ENCODE data around the gene TAF6L.
"Not testable (repeated sequence)": the region's sequence is repeated elsewhere in the genome, so short reads cannot be mapped to it uniquely, and the experiment has no call there.

The TAF6L gene, protein sequence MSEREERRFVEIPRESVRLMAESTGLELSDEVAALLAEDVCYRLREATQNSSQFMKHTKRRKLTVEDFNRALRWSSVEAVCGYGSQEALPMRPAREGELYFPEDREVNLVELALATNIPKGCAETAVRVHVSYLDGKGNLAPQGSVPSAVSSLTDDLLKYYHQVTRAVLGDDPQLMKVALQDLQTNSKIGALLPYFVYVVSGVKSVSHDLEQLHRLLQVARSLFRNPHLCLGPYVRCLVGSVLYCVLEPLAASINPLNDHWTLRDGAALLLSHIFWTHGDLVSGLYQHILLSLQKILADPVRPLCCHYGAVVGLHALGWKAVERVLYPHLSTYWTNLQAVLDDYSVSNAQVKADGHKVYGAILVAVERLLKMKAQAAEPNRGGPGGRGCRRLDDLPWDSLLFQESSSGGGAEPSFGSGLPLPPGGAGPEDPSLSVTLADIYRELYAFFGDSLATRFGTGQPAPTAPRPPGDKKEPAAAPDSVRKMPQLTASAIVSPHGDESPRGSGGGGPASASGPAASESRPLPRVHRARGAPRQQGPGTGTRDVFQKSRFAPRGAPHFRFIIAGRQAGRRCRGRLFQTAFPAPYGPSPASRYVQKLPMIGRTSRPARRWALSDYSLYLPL

GRCh38 chr11:62771144-62772021 lies at the start of gene TAF6L:
Gene TAF6L (plus strand): TSS chr11:62771396. CDS start chr11:62775784, 4,388 bp downstream.
- peak; percentile 97 for DNase-seq

DNA sequence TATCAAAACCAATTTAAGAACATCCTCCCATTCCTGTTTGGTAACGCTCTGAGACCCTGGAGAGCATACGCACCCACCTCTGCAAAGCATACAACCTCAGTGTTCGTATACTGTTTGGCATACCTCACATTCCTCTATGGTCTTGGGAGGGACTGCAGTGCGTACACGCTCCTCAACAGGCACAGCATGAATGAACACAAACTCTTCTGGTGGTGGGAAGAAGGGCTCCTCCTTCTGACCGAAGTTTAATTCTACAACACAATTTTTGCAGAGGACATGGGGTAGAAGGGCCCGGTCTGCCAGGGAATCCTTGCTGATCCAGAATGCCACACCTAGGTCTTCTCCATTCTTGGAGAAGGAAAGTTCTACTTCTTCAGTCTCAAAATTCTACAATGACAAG lies 49.2 kb upstream of the TAF6L start:
- no peak for DNase-seq

DNA sequence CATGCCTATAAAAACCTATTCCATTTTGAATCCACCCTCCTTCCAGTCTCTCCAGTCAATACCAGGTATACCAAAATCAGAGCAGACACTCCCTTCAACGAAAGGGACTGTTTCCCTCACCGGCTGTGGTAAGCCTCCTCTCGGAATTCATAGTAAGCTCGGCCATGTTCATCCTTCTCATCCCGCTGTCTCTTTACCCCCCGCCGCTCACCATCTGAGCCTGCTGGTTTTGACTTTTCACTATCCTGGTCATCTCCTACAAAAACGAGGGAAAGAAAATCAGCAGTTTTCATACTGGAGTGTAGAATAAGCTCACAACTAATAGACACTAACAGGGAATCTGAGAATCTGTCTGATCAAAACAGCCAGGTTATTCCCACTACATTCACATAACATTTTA lies 47.0 kb upstream of the TAF6L start:
- no peak for DNase-seq

DNA sequence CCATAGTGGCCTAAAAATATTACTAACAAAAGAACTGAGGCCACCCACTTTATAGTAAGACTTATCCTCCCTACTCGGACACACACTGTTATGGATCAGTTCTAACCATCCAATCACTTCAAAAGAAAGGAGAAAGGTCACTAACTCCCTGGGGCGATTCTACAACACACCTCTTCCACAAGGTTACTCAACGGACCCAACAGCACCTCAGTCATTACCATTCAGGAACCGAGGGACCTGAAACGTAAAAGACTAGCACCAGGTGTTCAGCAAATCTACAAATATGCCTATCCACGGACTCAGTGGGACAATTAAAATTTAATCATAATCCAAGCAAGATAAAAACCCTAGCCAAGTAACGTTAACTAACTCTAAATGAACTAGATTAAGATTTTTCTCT lies 45.5 kb upstream of the TAF6L start:
- no peak for DNase-seq

- DNase-seq: no peak
These were observed 44.9 kb upstream of the TAF6L start for GRCh38 chr11:62726156-62726914.

GRCh38 chr11:62726915-62727164 lies 44.4 kb upstream of the TAF6L start:
- DNase-seq: no peak

DNA sequence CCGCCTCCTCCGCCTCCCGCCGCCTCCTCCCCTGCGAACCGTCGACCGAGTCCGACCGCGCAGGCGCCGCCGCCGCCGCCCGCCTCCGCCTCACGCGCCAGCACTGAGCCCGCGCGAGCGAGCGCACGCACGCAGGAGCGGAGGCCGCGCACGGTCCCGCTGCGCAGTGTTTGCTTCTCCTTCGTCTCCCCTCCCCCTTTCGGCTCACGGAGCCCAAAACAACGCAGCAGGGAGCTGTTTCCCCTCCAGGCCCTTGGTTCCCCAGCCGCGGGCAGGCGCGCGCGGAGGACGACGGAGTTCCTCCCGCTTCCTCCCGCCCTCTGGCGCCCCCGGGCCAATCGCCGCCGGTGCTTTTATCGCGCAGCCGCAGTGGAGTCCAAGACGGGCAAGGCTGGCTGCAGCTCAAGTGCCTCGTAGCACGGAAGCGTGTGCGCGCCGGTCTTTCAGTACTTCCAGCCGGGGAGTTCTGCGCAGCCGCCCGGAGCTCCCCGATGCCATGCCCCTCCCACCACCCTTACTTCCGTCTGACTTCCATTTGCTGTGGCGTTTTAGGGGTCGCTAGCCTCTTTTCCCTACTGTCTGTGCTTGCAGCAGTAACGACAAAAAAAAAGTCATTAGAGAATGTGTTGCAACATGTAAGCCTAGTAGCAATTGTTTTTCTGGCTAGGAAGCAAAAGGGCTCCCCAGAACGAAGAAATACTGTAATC lies 43.9 kb upstream of the TAF6L start, which contains the start of gene HNRNPUL2:
HNRNPUL2 (minus strand) TSS at position 293 of the 707 bp plus-strand sequence. CDS start 301 bp downstream, outside the sequence.
- peak; percentile 99 for DNase-seq

DNA sequence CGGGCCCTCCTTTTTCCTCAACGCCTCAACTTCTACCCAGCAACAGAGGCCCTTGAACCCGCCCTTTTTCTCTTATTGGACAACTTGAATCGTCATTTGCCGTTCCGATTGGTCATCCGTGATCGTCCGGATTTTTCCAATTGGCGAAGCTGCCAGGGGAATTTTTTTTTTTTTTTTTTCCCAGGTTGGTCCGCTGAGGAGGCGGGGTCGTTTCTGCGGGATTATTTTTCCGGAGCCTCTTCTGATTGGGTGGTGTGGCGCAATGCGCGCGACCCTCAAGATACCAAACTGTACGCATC lies 43.4 kb upstream of the TAF6L start:
- DNase-seq: peak; percentile 98

GRCh38 chr11:62728171-62728988 lies 42.8 kb upstream of the TAF6L start, which contains the start of gene TTC9C:
Gene TTC9C (plus strand): TSS chr11:62728486. CDS start chr11:62728849, 363 bp downstream.
- DNase-seq: peak; percentile 84

- DNase-seq: not testable (repeated sequence)
These were observed 41.1 kb upstream of the TAF6L start for GRCh38 chr11:62730076-62730475.

GRCh38 chr11:62732830-62733229 lies 38.4 kb upstream of the TAF6L start:
- DNase-seq: peak; percentile 20

- no peak for DNase-seq
These were observed 34.0 kb upstream of the TAF6L start for GRCh38 chr11:62737196-62737595.

DNA sequence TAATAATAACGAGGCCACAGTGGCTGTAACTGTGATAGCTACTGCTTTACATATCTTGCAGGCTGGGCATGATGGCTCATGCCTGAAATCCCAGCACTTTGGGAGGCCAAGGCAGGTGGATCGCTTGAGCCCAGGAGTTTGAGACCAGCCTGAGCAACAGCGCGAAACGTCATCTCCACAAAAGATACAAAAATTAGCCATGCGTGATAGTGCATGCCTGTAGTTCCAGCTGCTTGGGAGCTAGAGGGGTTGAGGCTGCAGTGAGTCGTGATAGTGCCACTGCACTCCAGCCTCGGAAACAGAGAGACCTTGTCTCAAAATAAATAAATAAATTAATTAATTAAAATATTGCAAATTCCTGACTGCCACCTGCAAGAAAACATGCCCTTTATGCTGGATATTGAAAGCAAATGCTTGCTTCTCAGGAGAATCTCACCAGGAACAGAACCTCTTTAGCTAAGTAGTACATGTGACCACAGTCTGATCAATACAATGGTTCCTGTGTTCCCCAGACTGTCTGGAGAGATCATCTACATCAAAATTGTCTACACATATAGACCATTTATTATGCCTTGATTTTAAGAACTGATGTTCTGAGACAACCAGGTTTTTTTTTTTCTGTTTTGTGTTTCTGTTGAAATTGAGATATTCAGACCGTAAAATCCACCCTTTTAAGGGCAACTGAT lies 23.6 kb upstream of the TAF6L start:
- DNase-seq: peak; percentile 6

- not testable (repeated sequence) for DNase-seq
These were observed 21.3 kb upstream of the TAF6L start for GRCh38 chr11:62749931-62750330.

DNA sequence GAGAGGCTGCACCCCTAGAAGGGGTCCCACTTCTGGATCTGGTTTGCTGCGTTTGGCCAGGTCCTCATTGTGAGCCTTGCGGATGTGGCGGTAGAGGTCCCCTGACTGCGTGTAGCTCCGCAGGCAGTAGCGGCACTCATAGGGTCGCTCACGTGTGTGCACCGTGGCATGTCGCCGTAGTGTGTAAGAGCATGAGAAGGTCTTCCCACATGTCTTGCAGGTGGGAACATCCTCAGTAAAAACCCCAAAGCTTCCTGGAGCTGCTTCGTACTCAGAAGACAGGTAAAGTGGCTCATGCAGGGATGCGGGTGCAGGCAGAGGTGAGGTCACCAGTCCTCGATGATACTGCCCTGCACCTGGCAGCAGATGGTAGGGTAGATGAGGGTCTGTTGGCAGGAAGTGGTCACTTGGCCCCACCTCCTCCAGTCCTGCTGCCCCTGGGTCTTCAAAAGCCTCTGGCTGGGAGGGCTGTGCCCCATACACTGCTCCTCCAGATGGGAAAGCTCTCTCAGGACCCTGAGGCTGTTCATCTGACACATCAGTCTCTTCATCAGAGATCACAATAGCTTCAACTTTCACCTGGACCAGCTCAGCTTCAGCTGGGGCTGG lies 18.9 kb upstream of the TAF6L start:
- no peak for DNase-seq

GRCh38 chr11:62752994-62753735 lies 18.0 kb upstream of the TAF6L start:
- no peak for DNase-seq

DNA sequence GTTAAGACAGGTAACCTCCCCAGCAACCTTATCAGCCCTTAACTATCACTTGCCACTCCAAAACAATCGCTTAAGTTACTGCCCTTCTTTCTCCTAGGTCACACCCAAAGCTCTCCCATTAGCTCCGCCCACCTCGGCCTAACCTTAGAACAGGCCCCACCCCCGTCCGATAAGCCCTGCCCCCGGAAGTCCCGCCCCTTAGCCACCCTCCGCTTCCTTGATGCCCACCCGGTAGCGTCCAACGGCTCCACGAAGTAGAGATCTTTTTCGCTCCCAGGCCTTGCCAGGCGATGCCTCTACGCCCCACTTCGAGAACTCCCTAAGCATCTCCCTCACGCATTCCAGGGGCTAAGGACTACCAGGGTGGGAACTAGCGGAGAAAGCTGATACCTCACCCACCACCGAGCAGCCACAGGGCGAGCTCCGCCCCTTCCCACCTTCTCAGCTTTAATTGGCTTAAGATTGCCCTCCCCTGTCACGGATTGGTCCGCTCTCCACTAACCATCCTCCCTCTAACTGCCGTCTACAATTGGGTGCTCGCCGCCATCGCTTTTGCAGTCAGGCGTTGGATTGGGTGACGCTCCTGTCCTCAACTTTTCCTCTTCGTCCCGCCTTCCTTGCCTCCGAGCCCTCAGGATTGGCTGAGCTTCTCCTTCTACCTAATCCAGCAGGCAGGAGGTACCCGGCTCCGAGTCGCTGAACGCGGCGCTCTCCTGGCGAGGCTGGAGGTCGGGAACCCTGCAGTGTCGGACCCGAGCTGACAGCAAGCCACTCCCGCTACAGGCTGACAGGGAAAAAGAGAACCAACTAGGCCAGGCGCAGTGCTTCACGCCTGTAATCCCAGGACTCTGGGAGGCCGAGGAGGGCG lies 17.2 kb upstream of the TAF6L start, which contains the start of gene ZBTB3:
ZBTB3 (minus strand) TSS at position 425 of the 868 bp plus-strand sequence. CDS start 496 bp downstream, outside the sequence.
- DNase-seq: peak; percentile 100

GRCh38 chr11:62755086-62755615 lies 16.0 kb upstream of the TAF6L start:
- no peak for DNase-seq

All from NCI-H2171 treated with DMSO at 0.1 percent for 48 hours (cell line).